DND-41 (cell line): Measurements from ENCODE around the gene FOXL1.
A peak's percentile ranks its signal among the peaks of the same experiment; 100 is the strongest.

Experiments used
- ATAC-seq: fragments of 200-7000 bp; cut with Tn5 transposase; 3 replicates; pipeline ENCODE4 v1.9.1; 2021; ENCODE audit warnings: low read depth; ENCODE audit not compliant: insufficient read depth
- DNase-seq: peaks from one replicate; pipeline ENCODE4 v3.0.0-alpha.2; 2020
- H2AFZ ChIP-seq: 2 replicates; pipeline ENCODE4 v1.6.0; 2012; ENCODE audit warnings: low read depth, low read length
- H3K27ac ChIP-seq: 2 replicates; pipeline ENCODE4 v1.5.1; 2012; ENCODE audit warnings: low read length, inconsistent platforms
- H3K27me3 ChIP-seq: fragments of 200-600 bp; sonication (generic); 2 replicates; pipeline ENCODE4 v1.6.0; 2012; ENCODE audit warnings: low read length, mild to moderate bottlenecking, inconsistent platforms; ENCODE audit not compliant: insufficient read depth, poor library complexity
- H3K36me3 ChIP-seq: 2 replicates; pipeline ENCODE4 v1.5.1; 2012; ENCODE audit warnings: low read length, inconsistent platforms; ENCODE audit not compliant: insufficient read depth
- H3K4me1 ChIP-seq: 2 replicates; pipeline ENCODE4 v1.5.1; 2012; ENCODE audit warnings: mild to moderate bottlenecking, low read length; ENCODE audit not compliant: insufficient read depth
- H3K4me2 ChIP-seq: 2 replicates; pipeline ENCODE4 v1.6.0; 2012; ENCODE audit warnings: mild to moderate bottlenecking, moderate library complexity, low read length, inconsistent platforms; ENCODE audit not compliant: insufficient read depth
- H3K4me3 ChIP-seq, 2 experiments: fragments of 200-600 bp in 1 of 2; shearing (Covaris generic) in 1 of 2; 2 replicates each; pipeline ENCODE4 v1.5.1; 2012 to 2016; ENCODE audit warnings: inconsistent platforms in 2 of 2, low read length in 2 of 2, mild to moderate bottlenecking in 2 of 2, low read depth in 1 of 2, moderate library complexity in 1 of 2
- H3K79me2 ChIP-seq: 2 replicates; pipeline ENCODE4 v1.6.0; 2012; ENCODE audit warnings: low read length, inconsistent platforms; ENCODE audit not compliant: insufficient read depth
- H3K9ac ChIP-seq: 2 replicates; pipeline ENCODE4 v1.6.0; 2012; ENCODE audit warnings: low read depth, mild to moderate bottlenecking, inconsistent platforms, low read length, moderate library complexity
- H3K9me3 ChIP-seq: 2 replicates; pipeline ENCODE4 v1.5.1; 2012; ENCODE audit warnings: low read length, moderate library complexity, mild to moderate bottlenecking, inconsistent platforms; ENCODE audit not compliant: insufficient read depth, severe bottlenecking
- H4K20me1 ChIP-seq: 2 replicates; pipeline ENCODE4 v1.6.0; 2012; ENCODE audit warnings: low read length; ENCODE audit not compliant: insufficient read depth
- EZH2 ChIP-seq: IDR thresholded peaks from 3 replicates; pipeline ENCODE4 v1.6.1; 2012; ENCODE audit warnings: borderline replicate concordance, low read depth, mild to moderate bottlenecking, moderate library complexity, low read length, inconsistent platforms; ENCODE audit not compliant: severe bottlenecking
- TF ChIP-seq, protein P1 (sequence below): IDR thresholded peaks from 2 replicates; pipeline ENCODE4 v1.5.1; 2012; ENCODE audit warnings: borderline replicate concordance, low read length, moderate library complexity, mild to moderate bottlenecking; ENCODE audit not compliant: poor library complexity, severe bottlenecking; ENCODE audit errors: extremely low read depth

The FOXL1 gene

DNA sequence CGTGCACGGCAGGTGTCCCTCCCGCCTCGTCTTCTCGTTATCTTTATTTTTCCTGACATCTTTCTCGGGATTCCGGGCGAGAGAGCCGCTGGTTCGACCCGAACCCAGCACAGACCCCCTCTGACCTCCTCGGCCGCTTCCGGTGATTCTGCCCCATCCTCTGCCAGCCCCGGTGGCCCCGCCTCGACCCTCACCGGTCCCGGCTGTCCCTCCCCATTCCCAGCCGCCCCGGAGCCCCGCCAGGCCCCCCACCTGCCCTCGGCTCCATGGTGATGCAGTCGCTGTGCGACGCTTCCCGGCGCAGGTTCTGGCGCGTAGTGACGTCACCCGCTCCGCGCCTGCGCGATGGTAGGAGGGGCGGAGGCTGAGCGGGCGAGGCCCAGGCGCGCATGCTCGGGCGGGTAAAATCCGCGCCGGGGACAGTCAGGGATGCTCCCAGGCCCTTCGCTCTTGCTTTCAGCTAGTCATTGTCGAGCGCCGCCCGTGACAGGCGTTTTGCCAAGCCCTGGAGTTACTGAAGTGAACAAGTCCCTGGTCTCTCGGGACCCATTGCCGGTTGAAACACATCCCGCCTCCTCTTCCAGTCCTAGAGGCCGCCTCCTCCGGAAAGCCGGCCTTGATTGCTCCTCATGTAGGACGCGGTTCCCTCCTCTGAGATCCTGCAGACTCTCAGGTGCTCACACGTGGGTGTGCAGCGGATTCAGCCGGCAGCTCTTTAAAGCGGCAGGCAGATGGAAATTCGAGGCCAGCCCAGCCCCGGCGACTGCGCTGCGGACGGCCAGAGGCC is 23.2 kb upstream of the FOXL1 start, which contains the start of gene MTHFSD:
TSS of gene MTHFSD (minus strand) at position 319 of the 787 bp plus-strand sequence. CDS start at position 268, 51 bp downstream.
- peaks cover 29% of the 10 kb centered on the region for H3K4me1 ChIP-seq

DNA sequence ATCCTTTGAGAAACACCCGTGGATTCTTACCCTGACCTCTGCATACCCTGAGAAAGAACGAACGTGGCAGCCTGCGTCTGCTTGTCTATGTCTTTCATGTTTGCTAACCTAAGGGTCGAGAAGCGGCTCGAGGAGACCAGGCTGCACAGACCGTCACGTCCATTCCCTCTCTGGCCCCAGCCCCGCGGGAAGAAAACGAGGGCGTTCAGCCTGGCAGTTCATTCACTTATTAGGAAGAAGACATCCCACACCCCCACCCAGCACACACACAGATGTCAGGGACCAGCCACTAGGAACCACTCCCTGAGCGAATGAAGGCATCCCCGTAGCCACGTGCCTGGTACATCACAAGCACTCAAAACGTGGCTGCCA is 22.7 kb upstream of the FOXL1 start:
- H3K36me3 ChIP-seq = peaks cover 10% of the 10 kb centered on the region
- DNase-seq (no peak), ATAC-seq (no peak)
- H3K27ac ChIP-seq = peak overlapping the region; percentile 74
- no peaks in the 10 kb centered on the region for H3K27me3 ChIP-seq
- peaks cover 11% of the 10 kb centered on the region for H3K79me2 ChIP-seq
- H3K4me1 ChIP-seq = peaks cover 29% of the 10 kb centered on the region
- peak overlapping the region; percentile 84 for H3K4me2 ChIP-seq
- peak overlapping the region; percentile 82 for H2AFZ ChIP-seq
- no peaks in the 10 kb centered on the region for H3K9me3 ChIP-seq
- H4K20me1 ChIP-seq = no peaks in the 10 kb centered on the region
- TF ChIP-seq, protein P1, sequence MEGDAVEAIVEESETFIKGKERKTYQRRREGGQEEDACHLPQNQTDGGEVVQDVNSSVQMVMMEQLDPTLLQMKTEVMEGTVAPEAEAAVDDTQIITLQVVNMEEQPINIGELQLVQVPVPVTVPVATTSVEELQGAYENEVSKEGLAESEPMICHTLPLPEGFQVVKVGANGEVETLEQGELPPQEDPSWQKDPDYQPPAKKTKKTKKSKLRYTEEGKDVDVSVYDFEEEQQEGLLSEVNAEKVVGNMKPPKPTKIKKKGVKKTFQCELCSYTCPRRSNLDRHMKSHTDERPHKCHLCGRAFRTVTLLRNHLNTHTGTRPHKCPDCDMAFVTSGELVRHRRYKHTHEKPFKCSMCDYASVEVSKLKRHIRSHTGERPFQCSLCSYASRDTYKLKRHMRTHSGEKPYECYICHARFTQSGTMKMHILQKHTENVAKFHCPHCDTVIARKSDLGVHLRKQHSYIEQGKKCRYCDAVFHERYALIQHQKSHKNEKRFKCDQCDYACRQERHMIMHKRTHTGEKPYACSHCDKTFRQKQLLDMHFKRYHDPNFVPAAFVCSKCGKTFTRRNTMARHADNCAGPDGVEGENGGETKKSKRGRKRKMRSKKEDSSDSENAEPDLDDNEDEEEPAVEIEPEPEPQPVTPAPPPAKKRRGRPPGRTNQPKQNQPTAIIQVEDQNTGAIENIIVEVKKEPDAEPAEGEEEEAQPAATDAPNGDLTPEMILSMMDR = no peak
- TF ChIP-seq EZH2 = no peak
- H3K9ac ChIP-seq = peak overlapping the region; percentile 82
- H3K4me3 ChIP-seq = peak overlapping the region; percentile 48 to 84

More for the DNA sequence above, 23.2 kb upstream of the FOXL1 start, which contains the start of gene MTHFSD:
- DNase-seq = peak; percentile 94
- Histone ChIP-seq H3K4me2 (peak within 1 kb of the TSS; percentile 84), H3K9me3 (no peaks in the 10 kb centered on the region), H3K79me2 (peaks cover 11% of the 10 kb centered on the region), H3K27ac (peak within 1 kb of the TSS; percentile 83), H3K9ac (peak within 1 kb of the TSS; percentile 82), H3K27me3 (no peaks in the 10 kb centered on the region), H3K36me3 (peaks cover 16% of the 10 kb centered on the region), H4K20me1 (no peaks in the 10 kb centered on the region), H2AFZ (peak within 1 kb of the TSS; percentile 89), H3K4me3 (peak within 1 kb of the TSS; percentile 48 to 84)
- TF ChIP-seq, protein P1 = no peak
- no peak for TF ChIP-seq EZH2
- ATAC-seq = peak; percentile 94

DNA sequence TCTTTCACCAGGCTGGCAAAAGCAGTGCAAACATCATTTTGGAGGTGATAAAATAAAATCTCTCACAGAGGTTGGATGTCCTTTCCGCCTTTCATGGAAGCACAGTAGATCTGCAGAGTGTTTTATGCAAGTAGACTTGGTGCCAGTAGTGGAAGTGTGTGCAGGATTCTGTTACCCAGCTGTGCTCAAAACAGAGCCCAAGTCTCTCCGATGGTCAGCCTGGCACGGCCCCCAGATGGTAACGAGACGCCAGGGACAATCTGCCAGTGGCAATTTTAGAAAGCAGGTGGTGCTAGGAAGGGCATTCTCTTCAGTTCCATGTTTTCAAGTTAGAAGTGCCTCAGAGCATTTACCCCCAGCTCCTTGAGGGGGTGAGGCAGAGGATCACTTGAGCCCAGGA is 21.8 kb upstream of the FOXL1 start:
- ATAC-seq (no peak), DNase-seq (no peak)
- H3K36me3 ChIP-seq = peaks cover 3% of the 10 kb centered on the region

More for the DNA sequence above, 21.8 kb upstream of the FOXL1 start:
- peak overlapping the region; percentile 20; the same call in 1 of the 2 replicates for H2AFZ ChIP-seq
- H3K27me3 ChIP-seq = no peaks in the 10 kb centered on the region
- H3K9me3 ChIP-seq = no peaks in the 10 kb centered on the region
- peaks cover 11% of the 10 kb centered on the region for H3K79me2 ChIP-seq
- no peak for TF ChIP-seq EZH2
- TF ChIP-seq, protein P1 = no peak
- H3K9ac ChIP-seq = no peak overlapping the region
- no peak overlapping the region for H3K4me2 ChIP-seq
- peaks cover 29% of the 10 kb centered on the region for H3K4me1 ChIP-seq
- no peaks in the 10 kb centered on the region for H4K20me1 ChIP-seq
- H3K27ac ChIP-seq = no peak overlapping the region
- H3K4me3 ChIP-seq = no peak overlapping the region
